AG09309 (cell line): ENCODE results near the gene EDEM2.
"Not testable (repeated sequence)": the region's sequence is repeated elsewhere in the genome, so short reads cannot be mapped to it uniquely, and the experiment has no call there.

Source experiments
- DNase-seq: peaks from one replicate; pipeline ENCODE4 v3.0.0-alpha.2; 2010; ENCODE audit warnings: low read depth
- H3K4me3 ChIP-seq: 2 replicates; pipeline ENCODE4 v1.5.1; 2011; ENCODE audit warnings: mild to moderate bottlenecking, low read depth, low read length, moderate library complexity; ENCODE audit not compliant: control insufficient read depth
- CTCF ChIP-seq: IDR thresholded peaks from 2 replicates; pipeline ENCODE4 v1.5.1; 2011; ENCODE audit warnings: mild to moderate bottlenecking, low read depth, low read length, inconsistent platforms; ENCODE audit not compliant: insufficient read depth, control insufficient read depth; ENCODE audit errors: missing control alignments

Gene EDEM2

GRCh38 chr20:35166242-35166830 is 19.2 kb upstream of the EDEM2 start:
- H3K4me3 ChIP-seq, result no peak overlapping the region
- no peak for DNase-seq
- no peak for TF ChIP-seq CTCF

- TF ChIP-seq CTCF, result no peak
- DNase-seq, result no peak
- no peak overlapping the region for H3K4me3 ChIP-seq
Measured at GRCh38 chr20:35165221-35166185, 18.4 kb upstream of the EDEM2 start.

- not testable (repeated sequence) for H3K4me3 ChIP-seq, DNase-seq
Measured at GRCh38 chr20:35164531-35164930, 17.4 kb upstream of the EDEM2 start.

GRCh38 chr20:35160341-35160740 is 13.2 kb upstream of the EDEM2 start:
- DNase-seq, H3K4me3 ChIP-seq: not testable (repeated sequence)

- no peak for DNase-seq
- no peak for TF ChIP-seq CTCF
- H3K4me3 ChIP-seq, result no peak overlapping the region
Measured at GRCh38 chr20:35156978-35157377, 9.8 kb upstream of the EDEM2 start.

- H3K4me3 ChIP-seq, result no peak overlapping the region
- DNase-seq, result no peak
- TF ChIP-seq CTCF, result no peak
Measured at GRCh38 chr20:35155936-35156335, 8.8 kb upstream of the EDEM2 start.

GRCh38 chr20:35151736-35152135 is 4.6 kb upstream of the EDEM2 start:
- H3K4me3 ChIP-seq, result no peak overlapping the region
- no peak for TF ChIP-seq CTCF
- no peak for DNase-seq
